HEK293 (cell line): ENCODE results near the gene CAP2.

Experiments
- CTCF ChIA-PET: fragments of 350-600 bp; formaldehyde crosslinking; extraction: SDS; loops from one replicate; lab custom pipeline; 2021; ENCODE audit warnings: antibody characterized with exemption; lab: Yijun Ruan, JAX
- POLR2A ChIA-PET: fragments of 300-600 bp; formaldehyde crosslinking; extraction: SDS; loops from one replicate; lab custom pipeline; 2020; ENCODE audit warnings: antibody characterized with exemption, inconsistent platforms; lab: Yijun Ruan, JAX
- H3K27ac ChIP-seq: fragments of 200-500 bp; sonication (Bioruptor generic); 2 replicates; pipeline ENCODE4 v1.5.1; 2014; ENCODE audit warnings: low read depth, low read length, control low read depth, inconsistent platforms; ENCODE audit errors: extremely low read depth
- H3K36me3 ChIP-seq, 2 experiments: fragments of 200-500 bp in 1 of 2; sonication (Bioruptor generic) in 1 of 2; 1 replicate in 1 of 2; 2 replicates in 1 of 2; pipeline ENCODE4 v1.5.1; 2014 to 2017; ENCODE audit warnings: inconsistent platforms in 2 of 2, low read length in 2 of 2; ENCODE audit not compliant: control insufficient read depth in 2 of 2, insufficient read depth in 1 of 2
- H3K4me1 ChIP-seq: fragments of 200-500 bp; sonication (Bioruptor generic); 2 replicates; pipeline ENCODE4 v1.5.1; 2014; ENCODE audit warnings: mild to moderate bottlenecking, low read length, inconsistent platforms; ENCODE audit not compliant: control insufficient read depth, insufficient read depth
- H3K4me3 ChIP-seq: 2 replicates; pipeline ENCODE4 v1.5.1; 2011; ENCODE audit warnings: low read depth, mild to moderate bottlenecking, control low read depth, low read length, moderate library complexity
- H3K9me3 ChIP-seq: fragments of 200-500 bp; sonication (Bioruptor generic); 2 replicates; pipeline ENCODE4 v1.5.1; 2014; ENCODE audit warnings: low read depth, low read length, inconsistent platforms; ENCODE audit not compliant: control insufficient read depth, insufficient read depth
- HOXA7 ChIP-seq: sonication (generic); formaldehyde crosslinking; IDR thresholded peaks from 2 replicates; pipeline ENCODE4 v1.8.1; 2022; ENCODE audit warnings: missing genetic modification reagents, borderline replicate concordance
- PATZ1 ChIP-seq: fragments of 450-650 bp; formaldehyde crosslinking; IDR thresholded peaks from 2 replicates; pipeline ENCODE4 v1.5.1; 2016; ENCODE audit warnings: missing biosample characterization, missing genetic modification characterization
- REST ChIP-seq: fragments of 450-650 bp; formaldehyde crosslinking; IDR thresholded peaks from 2 replicates; pipeline ENCODE4 v1.5.1; 2016; ENCODE audit warnings: missing biosample characterization, missing genetic modification characterization
- ZBTB26 ChIP-seq: fragments of 450-650 bp; formaldehyde crosslinking; optimal IDR thresholded peaks from 2 replicates; pipeline ENCODE3; 2016; ENCODE audit warnings: missing biosample characterization, mild to moderate bottlenecking, missing genetic modification characterization
- ZNF280D ChIP-seq: fragments of 450-650 bp; formaldehyde crosslinking; IDR thresholded peaks from 2 replicates; pipeline ENCODE4 v1.5.1; 2016; ENCODE audit warnings: missing biosample characterization, missing genetic modification characterization
- ZNF366 ChIP-seq: fragments of 450-650 bp; formaldehyde crosslinking; conservative IDR thresholded peaks from 2 replicates; pipeline ENCODE4 v1.5.1; 2016; ENCODE audit warnings: missing biosample characterization, missing genetic modification characterization
- ZNF555 ChIP-seq: fragments of 450-650 bp; formaldehyde crosslinking; conservative IDR thresholded peaks from 2 replicates; pipeline ENCODE4 v1.5.1; 2017; ENCODE audit warnings: missing biosample characterization, mild to moderate bottlenecking, missing genetic modification characterization, inconsistent platforms
- TF ChIP-seq, protein P1 (sequence below): fragments of 450-650 bp; formaldehyde crosslinking; IDR thresholded peaks from 2 replicates; pipeline ENCODE4 v1.5.1; 2016; ENCODE audit warnings: missing biosample characterization, missing genetic modification characterization
- TF ChIP-seq, protein P2 (sequence below): fragments of 450-650 bp; formaldehyde crosslinking; IDR thresholded peaks from 2 replicates; pipeline ENCODE4 v1.5.1; 2017; ENCODE audit warnings: missing biosample characterization, missing genetic modification characterization

Gene CAP2

GRCh38 chr6:17392978-17393891 is at the start of gene CAP2 (continued):
- peak; percentile 91 for TF ChIP-seq PATZ1 (tag by site-specific recombination)
- no peak for TF ChIP-seq HOXA7 (CRISPR knock-in tag)
- TF ChIP-seq REST (tag by site-specific recombination), result peak; percentile 45; the same call in 1 of the 2 replicates
- 0 out of 2 replicates have a peak, but pooled peaks have one; percentile 28 for TF ChIP-seq ZNF280D
- peak; percentile 69 for TF ChIP-seq ZBTB26 (tag by site-specific recombination)
- peak; percentile 87 for TF ChIP-seq ZNF366 (tag by site-specific recombination)
- no peak for TF ChIP-seq ZNF555

DNA sequence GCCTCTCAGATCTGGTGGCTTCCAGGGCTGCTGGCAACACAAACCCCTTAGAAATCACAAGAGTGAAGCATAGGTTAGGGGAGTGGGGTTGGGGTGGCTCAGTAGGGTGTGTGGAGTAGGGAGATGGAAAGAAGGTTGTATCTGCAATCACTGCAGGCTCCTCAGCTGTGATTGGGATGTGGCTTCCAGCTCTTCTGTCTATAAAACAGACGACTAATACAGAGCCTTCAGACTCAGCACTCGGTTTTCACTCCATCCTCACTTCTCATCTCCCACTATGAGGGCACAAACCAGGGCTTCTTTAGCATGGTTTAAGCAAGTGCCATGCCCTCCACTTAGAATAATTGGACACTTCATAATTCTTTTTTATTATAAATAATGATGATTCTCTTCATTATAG is 46.4 kb upstream of the CAP2 start:
- Histone ChIP-seq H3K27ac (no peak overlapping the region), H3K4me3 (no peak overlapping the region), H3K4me1 (no peaks in the 10 kb centered on the region), H3K36me3 (no peaks in the 10 kb centered on the region), H3K9me3 (no peaks in the 10 kb centered on the region)
- POLR2A ChIA-PET, result interaction anchor here (0.6 kb wide), 1 partner anchor 46 kb away, joined by 3 read pairs; the partner anchor contains the start of gene CAP2
- TF ChIP-seq, protein P1, sequence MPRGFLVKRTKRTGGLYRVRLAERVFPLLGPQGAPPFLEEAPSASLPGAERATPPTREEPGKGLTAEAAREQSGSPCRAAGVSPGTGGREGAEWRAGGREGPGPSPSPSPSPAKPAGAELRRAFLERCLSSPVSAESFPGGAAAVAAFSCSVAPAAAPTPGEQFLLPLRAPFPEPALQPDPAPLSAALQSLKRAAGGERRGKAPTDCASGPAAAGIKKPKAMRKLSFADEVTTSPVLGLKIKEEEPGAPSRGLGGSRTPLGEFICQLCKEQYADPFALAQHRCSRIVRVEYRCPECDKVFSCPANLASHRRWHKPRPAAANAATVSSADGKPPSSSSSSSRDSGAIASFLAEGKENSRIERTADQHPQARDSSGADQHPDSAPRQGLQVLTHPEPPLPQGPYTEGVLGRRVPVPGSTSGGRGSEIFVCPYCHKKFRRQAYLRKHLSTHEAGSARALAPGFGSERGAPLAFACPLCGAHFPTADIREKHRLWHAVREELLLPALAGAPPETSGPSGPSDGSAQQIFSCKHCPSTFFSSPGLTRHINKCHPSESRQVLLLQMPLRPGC (tag by site-specific recombination), result no peak
- TF ChIP-seq, protein P2, sequence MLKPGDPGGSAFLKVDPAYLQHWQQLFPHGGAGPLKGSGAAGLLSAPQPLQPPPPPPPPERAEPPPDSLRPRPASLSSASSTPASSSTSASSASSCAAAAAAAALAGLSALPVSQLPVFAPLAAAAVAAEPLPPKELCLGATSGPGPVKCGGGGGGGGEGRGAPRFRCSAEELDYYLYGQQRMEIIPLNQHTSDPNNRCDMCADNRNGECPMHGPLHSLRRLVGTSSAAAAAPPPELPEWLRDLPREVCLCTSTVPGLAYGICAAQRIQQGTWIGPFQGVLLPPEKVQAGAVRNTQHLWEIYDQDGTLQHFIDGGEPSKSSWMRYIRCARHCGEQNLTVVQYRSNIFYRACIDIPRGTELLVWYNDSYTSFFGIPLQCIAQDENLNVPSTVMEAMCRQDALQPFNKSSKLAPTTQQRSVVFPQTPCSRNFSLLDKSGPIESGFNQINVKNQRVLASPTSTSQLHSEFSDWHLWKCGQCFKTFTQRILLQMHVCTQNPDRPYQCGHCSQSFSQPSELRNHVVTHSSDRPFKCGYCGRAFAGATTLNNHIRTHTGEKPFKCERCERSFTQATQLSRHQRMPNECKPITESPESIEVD (tag by site-specific recombination), result no peak
- CTCF ChIA-PET, result no interaction called here
